OCI-LY7 (cell line): Measurements from ENCODE around the gene SNAP29.

Source experiments
- CTCF ChIP-seq: fragments of 200-600 bp; sonication (generic); conservative IDR thresholded peaks from 2 replicates; pipeline ENCODE4 v1.5.1; 2014; ENCODE audit warnings: mild to moderate bottlenecking, antibody characterized with exemption, low read length, moderate library complexity, mixed read lengths
- EZH2phosphoT487 ChIP-seq: fragments of 200-600 bp; sonication (generic); IDR thresholded peaks from 2 replicates; pipeline ENCODE4 v1.6.1; 2018; ENCODE audit warnings: low read depth, borderline replicate concordance, mild to moderate bottlenecking, mixed run types, antibody characterized with exemption, low read length, moderate library complexity, mixed read lengths

DNA sequence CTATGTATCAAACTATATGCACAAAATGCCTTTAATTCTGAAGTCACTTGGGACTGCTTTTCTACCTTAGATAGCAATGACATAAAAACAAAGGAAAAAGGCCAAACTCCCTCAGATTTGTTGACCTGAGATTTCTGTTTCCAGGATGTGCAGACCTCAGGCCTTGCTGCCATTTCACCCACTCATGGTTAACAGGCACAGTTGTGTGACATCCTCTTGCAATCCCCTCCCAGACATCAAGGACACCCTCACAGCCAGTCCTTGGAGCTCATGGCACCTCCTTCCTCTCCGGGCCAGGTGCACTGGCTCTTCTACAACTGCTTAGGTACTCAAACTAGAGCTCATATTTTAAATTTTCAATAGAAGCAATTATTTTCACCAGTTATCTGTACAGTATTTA, 47.6 kb upstream of the SNAP29 start:
- TF ChIP-seq CTCF, result no peak
- TF ChIP-seq EZH2phosphoT487, result no peak
